ENCODE results near the gene KREMEN2.

Gene KREMEN2

DNA sequence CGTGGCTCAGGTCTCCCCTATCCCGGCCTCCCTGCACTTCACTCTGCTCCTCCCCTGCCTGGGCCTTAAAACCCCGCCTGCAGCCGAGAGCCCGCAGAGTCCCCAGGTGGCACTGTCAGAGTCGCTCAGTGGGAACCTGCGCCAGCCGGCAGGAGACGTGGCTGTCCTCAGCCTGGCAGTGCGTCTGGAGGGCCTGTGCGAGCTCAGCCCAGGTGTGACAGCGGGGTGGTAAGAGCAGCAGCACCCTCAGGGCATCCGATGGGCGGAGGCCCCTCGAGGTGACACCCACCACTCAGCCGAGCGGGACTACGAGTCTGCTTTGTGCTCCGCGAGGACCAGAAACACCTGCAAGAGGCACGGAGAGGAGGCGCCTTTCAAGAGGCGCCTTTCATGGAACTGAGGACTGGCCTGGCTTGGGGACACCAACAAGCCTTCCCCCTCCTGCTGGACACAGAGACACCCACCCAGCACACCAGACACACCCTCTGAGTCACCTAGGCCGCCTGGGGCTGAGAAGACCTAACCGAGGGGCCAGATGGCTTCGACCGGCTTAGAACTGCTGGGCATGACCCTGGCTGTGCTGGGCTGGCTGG lies 48.8 kb downstream of the KREMEN2 start, which contains the start of gene CLDN9:
Gene CLDN9, plus strand, starts transcription at position 96 of the 593 bp plus-strand sequence. Its CDS starts 440 bp downstream, at position 536.
- no peak for DNase-seq (ENCODE audit: low read depth)
- no peak for TF ChIP-seq CTCF (conservative IDR thresholded peaks at IDR 0.05; ENCODE audit: low read depth, low read length)

GRCh38 chr16:3013491-3013951 lies 49.4 kb downstream of the KREMEN2 start:
- TF ChIP-seq CTCF (conservative IDR thresholded peaks at IDR 0.05; ENCODE audit: low read depth, low read length): no peak
- H3K4me3 ChIP-seq (ENCODE audit: low read depth, low read length): no peak overlapping the region
- DNase-seq (ENCODE audit: low read depth): no peak

More for the DNA sequence above, 48.8 kb downstream of the KREMEN2 start, which contains the start of gene CLDN9:
- H3K4me3 ChIP-seq (ENCODE audit: low read depth, low read length): no peak within 1 kb of the TSS

DNA sequence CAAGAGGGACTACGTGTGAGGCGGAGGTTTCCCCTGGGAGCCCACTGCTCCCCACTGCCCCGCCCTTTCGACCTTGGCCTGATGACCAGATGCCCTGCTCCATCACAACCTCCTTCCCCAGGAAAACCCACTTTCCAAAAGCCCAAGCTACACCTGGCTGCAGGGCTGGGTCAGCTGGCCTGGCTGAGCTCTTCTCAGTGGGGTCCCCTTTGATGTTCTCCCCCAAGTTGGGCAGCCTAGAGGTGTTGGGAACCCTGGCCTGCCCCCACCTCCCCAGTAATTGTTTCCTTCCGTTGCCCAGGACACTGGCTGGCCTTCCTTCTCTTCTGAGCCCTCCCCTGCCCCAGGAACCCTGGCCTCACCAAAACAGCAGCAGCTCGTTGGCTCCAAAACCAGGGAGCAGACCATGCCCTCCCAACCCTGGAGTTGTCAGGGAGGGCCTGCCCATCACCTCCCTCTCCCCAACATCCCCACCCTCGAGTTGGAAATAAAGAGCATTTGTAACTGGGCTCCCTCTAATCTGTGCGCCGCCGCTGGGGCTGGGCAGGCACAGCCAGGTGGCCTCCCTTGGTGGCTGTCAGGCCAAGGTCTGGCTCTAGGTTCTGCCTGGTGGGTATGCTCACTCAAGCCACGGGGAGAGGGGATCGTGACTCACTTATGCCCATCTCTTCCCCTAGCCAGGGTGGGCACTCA lies 50.1 kb downstream of the KREMEN2 start:
- no peak for TF ChIP-seq CTCF (conservative IDR thresholded peaks at IDR 0.05; ENCODE audit: low read depth, low read length)
- DNase-seq (ENCODE audit: low read depth): no peak
- H3K4me3 ChIP-seq (ENCODE audit: low read depth, low read length): no peak overlapping the region

GRCh38 chr16:3014971-3015370 lies 50.9 kb downstream of the KREMEN2 start:
- H3K4me3 ChIP-seq (ENCODE audit: low read depth, low read length): no peak overlapping the region
- TF ChIP-seq CTCF (conservative IDR thresholded peaks at IDR 0.05; ENCODE audit: low read depth, low read length): no peak
- DNase-seq (ENCODE audit: low read depth): no peak

- TF ChIP-seq CTCF (conservative IDR thresholded peaks at IDR 0.05; ENCODE audit: low read depth, low read length): no peak
- no peak overlapping the region for H3K4me3 ChIP-seq (ENCODE audit: low read depth, low read length)
- no peak for DNase-seq (ENCODE audit: low read depth)
These were observed 51.9 kb downstream of the KREMEN2 start for GRCh38 chr16:3015865-3016521.

- DNase-seq (ENCODE audit: low read depth): no peak
- H3K4me3 ChIP-seq (ENCODE audit: low read depth, low read length): no peak overlapping the region
- TF ChIP-seq CTCF (conservative IDR thresholded peaks at IDR 0.05; ENCODE audit: low read depth, low read length): no peak
These were observed 53.3 kb downstream of the KREMEN2 start for GRCh38 chr16:3017344-3017743.
